Measurements from ENCODE around the gene YBX3.

DNA sequence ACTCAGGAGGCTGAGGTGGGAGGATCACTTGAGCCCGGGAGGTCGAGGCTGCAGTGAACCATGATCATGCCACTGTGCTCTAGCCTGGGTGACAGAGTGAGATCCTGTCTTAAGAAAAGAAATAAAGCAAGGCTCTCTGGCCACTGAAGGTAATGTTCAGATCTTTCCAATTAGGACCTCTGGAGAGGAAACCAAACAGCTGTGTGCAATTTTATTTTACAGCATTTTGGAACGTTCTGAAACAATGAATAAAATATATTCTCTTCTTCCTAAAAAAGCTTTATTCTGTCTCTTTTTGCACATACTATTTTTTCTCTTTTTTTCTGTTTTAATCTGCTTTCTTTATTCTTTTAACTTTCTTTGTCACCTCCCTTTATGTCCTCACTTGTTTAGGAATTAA lies 5.0 kb upstream of the YBX3 start:
- TF ChIP-seq ZZZ3 (CRISPR knock-in tag; IDR thresholded peaks at IDR 0.05; ENCODE audit: borderline replicate concordance) (no peak), ZSCAN20 (CRISPR knock-in tag; IDR thresholded peaks at IDR 0.05; ENCODE audit: borderline replicate concordance) (no peak)
- TF ChIP-seq, protein P1, sequence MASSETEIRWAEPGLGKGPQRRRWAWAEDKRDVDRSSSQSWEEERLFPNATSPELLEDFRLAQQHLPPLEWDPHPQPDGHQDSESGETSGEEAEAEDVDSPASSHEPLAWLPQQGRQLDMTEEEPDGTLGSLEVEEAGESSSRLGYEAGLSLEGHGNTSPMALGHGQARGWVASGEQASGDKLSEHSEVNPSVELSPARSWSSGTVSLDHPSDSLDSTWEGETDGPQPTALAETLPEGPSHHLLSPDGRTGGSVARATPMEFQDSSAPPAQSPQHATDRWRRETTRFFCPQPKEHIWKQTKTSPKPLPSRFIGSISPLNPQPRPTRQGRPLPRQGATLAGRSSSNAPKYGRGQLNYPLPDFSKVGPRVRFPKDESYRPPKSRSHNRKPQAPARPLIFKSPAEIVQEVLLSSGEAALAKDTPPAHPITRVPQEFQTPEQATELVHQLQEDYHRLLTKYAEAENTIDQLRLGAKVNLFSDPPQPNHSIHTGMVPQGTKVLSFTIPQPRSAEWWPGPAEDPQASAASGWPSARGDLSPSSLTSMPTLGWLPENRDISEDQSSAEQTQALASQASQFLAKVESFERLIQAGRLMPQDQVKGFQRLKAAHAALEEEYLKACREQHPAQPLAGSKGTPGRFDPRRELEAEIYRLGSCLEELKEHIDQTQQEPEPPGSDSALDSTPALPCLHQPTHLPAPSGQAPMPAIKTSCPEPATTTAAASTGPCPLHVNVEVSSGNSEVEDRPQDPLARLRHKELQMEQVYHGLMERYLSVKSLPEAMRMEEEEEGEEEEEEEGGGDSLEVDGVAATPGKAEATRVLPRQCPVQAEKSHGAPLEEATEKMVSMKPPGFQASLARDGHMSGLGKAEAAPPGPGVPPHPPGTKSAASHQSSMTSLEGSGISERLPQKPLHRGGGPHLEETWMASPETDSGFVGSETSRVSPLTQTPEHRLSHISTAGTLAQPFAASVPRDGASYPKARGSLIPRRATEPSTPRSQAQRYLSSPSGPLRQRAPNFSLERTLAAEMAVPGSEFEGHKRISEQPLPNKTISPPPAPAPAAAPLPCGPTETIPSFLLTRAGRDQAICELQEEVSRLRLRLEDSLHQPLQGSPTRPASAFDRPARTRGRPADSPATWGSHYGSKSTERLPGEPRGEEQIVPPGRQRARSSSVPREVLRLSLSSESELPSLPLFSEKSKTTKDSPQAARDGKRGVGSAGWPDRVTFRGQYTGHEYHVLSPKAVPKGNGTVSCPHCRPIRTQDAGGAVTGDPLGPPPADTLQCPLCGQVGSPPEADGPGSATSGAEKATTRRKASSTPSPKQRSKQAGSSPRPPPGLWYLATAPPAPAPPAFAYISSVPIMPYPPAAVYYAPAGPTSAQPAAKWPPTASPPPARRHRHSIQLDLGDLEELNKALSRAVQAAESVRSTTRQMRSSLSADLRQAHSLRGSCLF (CRISPR knock-in tag; IDR thresholded peaks at IDR 0.05; ENCODE audit: borderline replicate concordance) = no peak

All from HepG2 (cell line).